Measurements from ENCODE around the gene INSIG1.

Gene INSIG1

DNA sequence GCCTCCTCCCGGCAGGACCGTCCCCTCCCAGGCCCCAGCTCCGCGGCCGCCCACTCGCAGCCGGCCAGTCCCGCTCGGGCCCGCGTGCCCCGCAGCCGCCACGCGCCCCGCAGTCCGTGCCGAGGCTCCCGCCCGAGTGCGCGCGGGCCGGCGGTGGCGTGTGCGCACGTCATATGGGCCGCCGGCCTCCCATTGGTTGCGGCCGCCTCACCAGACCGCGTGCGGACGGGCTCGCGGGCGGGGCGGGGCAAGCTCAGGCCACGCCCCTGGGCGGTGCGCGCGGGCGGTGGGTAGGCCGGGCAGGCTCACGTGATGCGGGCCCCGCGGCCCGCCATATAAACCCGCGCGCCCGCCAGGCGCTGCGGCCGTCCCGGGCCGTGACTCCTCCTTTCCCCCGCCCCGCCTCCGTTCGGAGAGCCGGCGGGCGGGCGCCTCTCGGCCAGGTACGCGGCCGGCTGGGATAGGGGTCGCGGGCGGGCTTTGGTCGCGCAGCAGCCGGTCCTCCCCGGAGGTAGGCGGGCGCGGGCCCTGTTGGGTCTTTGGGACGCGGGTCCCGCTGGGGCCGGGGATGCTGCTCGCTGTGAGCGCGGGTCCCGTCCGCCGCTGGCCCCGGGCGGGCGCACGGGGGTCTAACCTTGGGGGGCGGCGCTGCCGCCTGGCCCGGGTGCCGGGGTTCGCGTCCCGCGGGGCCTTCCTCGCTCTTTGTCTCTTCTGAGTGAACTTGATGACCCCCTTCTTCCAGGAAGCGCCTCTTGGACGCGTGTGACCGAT lies at the start of gene INSIG1:
TSS of gene INSIG1 (plus strand) at position 362 of the 771 bp plus-strand sequence. CDS start at position 770, 408 bp downstream.
- DNase-seq (ENCODE audit: low read depth in 2 of 2) = peak; percentile 89 to 91

GRCh38 chr7:155248366-155248756 lies 49.3 kb upstream of the INSIG1 start:
- DNase-seq (ENCODE audit: low read depth in 2 of 2) = no peak

- DNase-seq (ENCODE audit: low read depth in 2 of 2) = no peak
Measured at GRCh38 chr7:155251831-155252230, 45.8 kb upstream of the INSIG1 start.

DNA sequence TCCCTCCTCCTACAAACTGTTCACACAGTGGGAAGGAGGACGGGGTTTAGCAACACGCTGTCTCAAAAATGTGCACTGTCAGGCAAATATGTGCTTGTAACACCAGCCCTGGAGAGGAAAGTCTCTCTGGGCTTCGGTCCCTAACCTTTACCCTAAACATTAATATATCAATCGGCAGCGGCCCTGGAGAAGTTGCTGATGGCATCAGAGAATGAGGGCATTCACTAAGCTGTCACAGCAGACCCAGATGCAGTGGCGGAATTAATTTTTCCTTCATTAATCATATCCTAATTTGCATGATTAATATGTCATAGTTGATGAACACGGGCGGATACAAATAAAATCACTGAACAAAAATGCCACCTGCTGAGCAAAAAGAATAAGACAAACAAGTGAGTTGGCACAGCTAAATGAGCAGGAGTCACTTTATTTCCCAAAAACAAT lies 45.2 kb upstream of the INSIG1 start:
- no peak for DNase-seq (ENCODE audit: low read depth in 2 of 2)

- DNase-seq (ENCODE audit: low read depth in 2 of 2) = no peak
Measured at GRCh38 chr7:155252892-155253501, 44.7 kb upstream of the INSIG1 start.

DNA sequence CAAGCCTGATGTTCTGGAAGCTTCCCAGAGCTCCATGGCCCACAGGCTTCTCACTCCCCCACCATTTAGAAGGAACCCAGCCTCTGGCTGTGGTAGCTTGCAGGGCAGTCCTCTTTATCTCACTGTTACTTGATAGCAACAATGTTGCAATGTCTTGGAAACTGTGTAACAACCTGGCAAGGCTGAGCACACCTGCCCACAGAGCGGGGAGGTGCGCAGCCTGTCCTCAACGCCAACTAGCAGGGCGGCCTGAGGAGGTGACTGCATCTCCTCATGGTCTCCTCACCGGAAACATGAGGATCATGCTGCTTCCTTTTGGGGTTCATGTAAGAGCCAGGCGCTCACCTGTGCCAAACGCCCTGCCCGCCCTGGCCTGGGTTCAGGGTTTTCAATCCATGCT lies 43.7 kb upstream of the INSIG1 start:
- no peak for DNase-seq (ENCODE audit: low read depth in 2 of 2)

DNA sequence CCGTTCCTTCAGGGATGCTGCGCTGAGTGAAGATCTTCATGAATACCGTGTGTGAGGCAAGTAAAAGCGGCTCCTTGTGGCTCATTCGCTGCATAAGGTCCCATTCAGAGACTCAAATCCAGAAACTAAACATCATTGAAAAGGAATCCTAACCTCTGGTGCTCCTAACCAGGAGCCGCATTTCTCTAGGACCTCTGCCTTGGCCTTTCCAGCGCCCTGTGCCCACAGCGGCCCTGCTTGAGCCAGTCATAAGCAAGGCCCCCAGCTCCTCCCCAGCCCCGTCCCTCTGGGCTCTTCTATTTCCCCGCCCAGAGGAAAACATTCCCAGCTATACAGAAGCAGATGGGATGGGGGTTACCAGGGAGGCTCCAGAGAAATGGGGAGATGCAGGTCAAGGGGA lies 42.6 kb upstream of the INSIG1 start:
- DNase-seq (ENCODE audit: low read depth in 2 of 2) = no peak

DNA sequence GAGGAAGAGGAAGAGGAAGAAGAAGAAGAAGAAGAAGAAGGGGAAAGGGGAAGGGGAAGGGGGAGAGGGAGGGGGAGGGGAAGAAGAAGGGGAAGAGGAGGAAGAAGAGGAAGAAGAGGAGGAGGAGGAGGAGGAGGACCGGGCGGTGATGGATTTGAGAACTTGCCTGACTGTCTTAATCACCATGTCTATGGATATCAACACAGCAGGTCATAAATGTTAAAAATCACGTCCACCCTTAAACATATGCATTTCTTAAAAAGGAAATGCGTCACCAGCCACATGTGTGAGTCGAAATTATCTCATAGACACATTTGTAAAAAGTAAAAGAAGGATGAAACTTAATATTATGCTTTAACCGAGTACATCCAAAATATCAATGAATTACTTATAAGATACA lies 42.1 kb upstream of the INSIG1 start:
- DNase-seq (ENCODE audit: low read depth in 2 of 2) = no peak

DNA sequence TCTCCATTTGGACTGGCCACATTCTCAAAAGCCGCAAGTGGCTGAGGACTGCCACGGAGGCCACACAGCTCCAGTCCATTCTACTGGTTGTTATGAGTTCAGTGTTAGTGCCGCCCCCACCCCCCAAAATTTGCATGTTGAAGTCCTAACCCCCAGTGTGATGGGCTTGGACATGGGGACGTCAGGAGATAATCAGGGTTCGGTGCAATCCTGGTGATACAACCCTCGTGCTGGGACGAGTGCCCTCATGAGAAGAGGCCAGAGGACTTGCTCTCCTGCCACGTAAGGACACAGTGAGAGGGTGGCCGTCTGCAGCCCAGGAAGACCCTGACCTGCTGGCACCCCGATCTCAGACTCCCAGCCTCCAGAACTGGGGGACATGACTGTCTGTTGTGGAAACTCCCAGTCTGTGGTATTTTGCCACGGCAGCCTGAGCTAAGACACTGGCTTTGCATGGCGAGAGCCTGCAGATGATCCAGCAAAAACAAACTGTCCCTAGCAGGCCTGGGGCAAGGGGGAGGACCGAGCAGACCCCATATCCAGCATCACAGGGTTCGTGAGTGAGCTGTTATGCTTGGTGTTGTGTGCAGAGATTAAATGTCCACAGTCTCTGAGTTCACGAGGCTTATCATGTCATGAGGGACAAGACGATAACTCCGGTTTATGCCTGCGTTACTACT lies 41.5 kb upstream of the INSIG1 start:
- no peak for DNase-seq (ENCODE audit: low read depth in 2 of 2)

- DNase-seq (ENCODE audit: low read depth in 2 of 2) = no peak
Measured at GRCh38 chr7:155256761-155257481, 40.8 kb upstream of the INSIG1 start.

GRCh38 chr7:155257482-155258225 lies 40.0 kb upstream of the INSIG1 start:
- peak; percentile 32 to 34 for DNase-seq (ENCODE audit: low read depth in 2 of 2)

- DNase-seq (ENCODE audit: low read depth in 2 of 2) = peak; percentile 58 to 59
Measured at GRCh38 chr7:155258226-155258560, 39.5 kb upstream of the INSIG1 start.

DNA sequence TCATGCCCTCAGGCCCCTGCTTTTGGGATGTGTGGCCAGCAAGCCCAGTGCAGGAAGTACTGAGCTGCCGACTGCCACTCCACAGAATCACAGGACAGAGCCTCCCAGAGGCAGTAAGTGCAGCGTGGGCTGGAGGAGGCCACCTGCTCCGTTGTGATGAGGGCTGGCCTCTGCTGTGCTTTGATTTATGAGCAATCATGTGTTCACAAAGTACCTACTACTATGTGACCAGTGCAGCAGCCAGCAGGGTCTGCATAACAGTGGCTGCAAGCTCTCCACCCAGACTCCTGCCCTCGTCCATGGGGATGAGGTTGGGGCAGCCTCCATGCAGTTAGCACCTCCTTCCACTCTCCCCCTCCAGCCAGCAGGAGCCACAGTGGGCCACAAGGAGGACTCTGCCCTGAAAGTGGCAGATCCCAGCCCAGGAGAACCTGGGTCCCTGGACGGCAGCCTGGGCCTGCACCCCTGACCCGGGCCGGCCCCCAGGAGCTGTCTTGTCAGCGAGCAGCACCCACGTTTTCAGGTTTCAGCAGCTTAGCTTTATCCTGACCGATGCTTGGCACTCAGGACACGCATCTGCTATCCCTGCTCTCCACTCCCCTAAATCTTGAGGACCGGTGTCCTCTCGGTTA lies 37.7 kb upstream of the INSIG1 start:
- DNase-seq (ENCODE audit: low read depth in 2 of 2) = no peak

GRCh38 chr7:155260498-155260872 lies 37.2 kb upstream of the INSIG1 start:
- DNase-seq (ENCODE audit: low read depth in 2 of 2) = no peak

DNA sequence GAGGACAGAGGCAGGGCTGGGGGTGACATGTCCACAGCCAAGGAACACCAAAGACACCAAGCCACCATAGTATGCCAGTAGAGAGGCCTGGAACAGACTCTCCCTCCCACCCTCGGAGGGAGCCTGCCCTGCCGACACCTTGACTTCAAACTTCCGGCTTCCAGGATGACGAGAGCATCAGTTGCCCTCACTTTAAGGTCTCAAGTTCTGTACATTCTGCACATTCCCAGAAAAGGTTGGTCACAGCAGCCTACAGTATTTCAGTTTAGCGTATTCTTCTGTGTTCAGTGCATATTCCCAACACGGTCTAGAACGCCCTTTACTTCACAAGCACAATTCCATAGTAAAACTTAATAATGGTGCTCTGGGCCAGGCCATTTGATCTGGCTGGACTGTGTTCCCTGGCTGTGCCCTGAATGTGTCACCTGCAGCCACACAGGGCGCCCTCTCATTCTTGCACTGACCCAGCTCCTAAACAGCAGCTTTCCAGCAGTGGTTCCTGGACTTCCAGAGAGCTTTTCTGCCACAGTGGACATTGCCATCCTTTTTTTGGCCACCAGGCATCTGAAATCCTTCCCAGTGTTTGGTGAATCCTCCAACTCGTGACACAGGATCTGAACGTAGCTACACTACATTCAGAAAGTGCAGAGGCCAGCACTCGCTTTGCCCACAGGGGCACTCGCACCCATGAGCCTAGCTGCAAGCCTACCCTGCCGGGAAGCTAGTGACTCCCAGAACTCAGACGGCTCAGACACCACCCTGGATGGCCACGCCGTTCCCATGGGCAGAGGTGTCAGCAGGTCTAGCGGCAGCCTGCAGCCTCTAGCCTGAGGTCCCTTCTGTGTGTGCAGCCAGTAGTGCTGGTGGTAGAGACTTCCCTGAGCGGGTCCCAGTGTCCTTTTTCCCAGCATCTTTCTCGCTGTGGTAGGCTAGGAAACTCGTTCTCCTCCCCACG lies 36.4 kb upstream of the INSIG1 start:
- DNase-seq (ENCODE audit: low read depth in 2 of 2) = no peak

GRCh38 chr7:155262031-155262430 lies 35.6 kb upstream of the INSIG1 start:
- no peak for DNase-seq (ENCODE audit: low read depth in 2 of 2)

DNA sequence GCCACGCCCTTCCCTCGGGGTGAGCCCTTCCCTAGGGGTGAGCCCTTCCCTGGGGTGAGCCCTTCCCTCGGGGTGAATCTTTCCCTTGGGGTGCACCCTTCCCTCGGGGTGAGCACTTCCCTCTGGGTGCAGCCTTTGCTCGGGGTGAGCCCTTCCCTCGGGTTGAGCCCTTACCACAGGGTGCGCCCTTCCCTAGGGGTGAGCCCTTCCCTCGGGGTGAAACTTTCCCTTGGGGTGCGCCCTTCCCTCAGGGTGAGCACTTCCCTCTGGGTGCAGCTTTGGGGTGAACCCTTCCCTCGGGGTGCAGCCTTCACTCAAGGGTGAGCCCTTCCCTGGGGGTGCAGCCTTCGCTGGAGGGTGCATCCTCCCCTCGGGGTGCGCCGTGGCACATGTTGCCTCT lies 34.6 kb upstream of the INSIG1 start:
- no peak for DNase-seq (ENCODE audit: low read depth in 2 of 2)

- no peak for DNase-seq (ENCODE audit: low read depth in 2 of 2)
Measured at GRCh38 chr7:155263581-155264143, 34.0 kb upstream of the INSIG1 start.

GRCh38 chr7:155265144-155265543 lies 32.5 kb upstream of the INSIG1 start:
- no peak for DNase-seq (ENCODE audit: low read depth in 2 of 2)

DNA sequence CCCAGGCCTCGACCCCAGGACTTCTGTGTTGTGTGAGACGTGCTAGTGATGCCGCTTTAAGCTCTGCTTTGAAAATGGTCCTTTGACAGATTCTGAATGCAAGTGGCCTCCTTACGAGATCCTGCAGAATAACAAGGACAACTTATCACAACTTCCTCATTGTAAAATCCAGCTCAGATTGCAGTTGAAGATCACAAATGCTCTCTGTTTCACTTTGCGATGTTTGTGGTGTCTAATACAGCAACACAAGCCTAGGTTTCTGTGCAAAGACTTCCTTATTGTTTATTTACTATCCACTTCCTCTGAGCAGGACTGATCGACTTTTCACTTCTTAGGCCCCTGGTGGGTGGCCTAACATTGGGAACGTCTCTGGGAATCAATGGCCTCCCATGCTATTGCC lies 31.7 kb upstream of the INSIG1 start:
- no peak for DNase-seq (ENCODE audit: low read depth in 2 of 2)

All from fibroblast of skin of left quadriceps (primary cell).